Inferior parietal cortex (tissue), 1 donor: Measurements from ENCODE around the gene ESR1.

Source experiments
- DNase-seq: peaks from one replicate; pipeline ENCODE4 v3.0.0-alpha.2; 2016; ENCODE audit errors: extremely low spot score

ESR1 gene

DNA sequence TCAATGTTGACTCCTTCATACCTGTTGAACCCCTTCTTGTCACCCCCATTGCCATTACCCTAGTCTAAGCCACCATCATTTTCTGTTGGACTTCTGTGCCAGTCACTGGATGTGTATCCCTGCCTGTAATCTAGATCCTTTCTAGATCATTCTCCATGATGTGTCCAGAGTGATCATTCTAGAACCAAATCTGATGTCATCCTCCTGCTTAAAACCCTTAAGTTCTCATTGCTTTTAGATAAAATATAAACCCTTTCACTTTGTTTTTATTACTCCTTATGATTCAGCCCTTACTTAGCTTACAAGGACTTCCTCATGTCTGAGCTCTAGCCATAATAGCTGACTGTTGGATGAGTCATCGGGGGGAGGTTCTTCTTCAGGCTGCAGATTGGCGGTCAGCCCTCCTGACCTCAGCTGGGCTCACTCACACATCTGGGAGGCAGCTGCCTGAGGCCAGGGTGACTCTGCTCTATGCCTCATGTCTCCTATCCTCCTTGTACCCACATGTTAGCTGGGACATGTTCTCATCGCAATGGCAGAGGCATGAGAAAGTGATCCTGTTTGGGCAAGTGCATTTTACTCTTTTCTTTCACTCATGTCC is 287.6 kb downstream of the ESR1 start:
- no peak for DNase-seq

DNA sequence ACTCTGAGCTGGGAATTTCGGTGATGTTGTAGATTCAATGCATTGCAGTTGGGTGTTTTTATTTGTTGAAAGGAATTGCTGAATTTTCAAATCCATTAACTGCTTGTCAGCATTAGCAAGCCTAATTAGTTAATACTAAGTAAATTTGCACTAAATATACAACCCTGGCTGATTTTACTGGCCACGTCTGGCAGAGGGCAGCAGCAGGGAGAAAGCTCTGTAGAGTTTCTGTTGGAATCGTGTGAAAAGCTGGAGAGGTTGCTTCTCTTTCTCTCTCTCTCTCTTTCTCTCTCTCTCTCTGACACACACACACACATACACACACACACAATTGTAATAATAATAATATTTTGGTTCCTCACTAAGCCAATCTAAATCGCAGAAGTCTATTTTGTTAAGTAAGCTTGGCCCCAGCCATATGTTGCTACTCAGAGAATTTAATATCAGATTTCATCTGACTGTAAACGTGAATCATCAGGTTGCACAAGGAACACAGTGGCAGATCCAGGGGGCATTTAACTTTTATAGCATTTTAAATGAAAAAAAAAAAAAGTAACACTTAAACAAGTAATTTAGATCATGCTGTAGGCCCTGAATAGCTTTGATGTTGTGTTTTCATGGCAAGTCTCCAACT is 289.5 kb downstream of the ESR1 start:
- DNase-seq: no peak

DNA sequence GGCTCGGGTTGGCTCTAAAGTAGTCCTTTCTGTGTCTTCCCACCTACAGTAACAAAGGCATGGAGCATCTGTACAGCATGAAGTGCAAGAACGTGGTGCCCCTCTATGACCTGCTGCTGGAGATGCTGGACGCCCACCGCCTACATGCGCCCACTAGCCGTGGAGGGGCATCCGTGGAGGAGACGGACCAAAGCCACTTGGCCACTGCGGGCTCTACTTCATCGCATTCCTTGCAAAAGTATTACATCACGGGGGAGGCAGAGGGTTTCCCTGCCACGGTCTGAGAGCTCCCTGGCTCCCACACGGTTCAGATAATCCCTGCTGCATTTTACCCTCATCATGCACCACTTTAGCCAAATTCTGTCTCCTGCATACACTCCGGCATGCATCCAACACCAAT is 291.2 kb downstream of the ESR1 start:
- no peak for DNase-seq

DNA sequence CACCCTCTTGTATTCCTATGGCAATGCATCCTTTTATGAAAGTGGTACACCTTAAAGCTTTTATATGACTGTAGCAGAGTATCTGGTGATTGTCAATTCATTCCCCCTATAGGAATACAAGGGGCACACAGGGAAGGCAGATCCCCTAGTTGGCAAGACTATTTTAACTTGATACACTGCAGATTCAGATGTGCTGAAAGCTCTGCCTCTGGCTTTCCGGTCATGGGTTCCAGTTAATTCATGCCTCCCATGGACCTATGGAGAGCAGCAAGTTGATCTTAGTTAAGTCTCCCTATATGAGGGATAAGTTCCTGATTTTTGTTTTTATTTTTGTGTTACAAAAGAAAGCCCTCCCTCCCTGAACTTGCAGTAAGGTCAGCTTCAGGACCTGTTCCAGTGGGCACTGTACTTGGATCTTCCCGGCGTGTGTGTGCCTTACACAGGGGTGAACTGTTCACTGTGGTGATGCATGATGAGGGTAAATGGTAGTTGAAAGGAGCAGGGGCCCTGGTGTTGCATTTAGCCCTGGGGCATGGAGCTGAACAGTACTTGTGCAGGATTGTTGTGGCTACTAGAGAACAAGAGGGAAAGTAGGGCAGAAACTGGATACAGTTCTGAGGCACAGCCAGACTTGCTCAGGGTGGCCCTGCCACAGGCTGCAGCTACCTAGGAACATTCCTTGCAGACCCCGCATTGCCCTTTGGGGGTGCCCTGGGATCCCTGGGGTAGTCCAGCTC is 292.1 kb downstream of the ESR1 start:
- DNase-seq: no peak

DNA sequence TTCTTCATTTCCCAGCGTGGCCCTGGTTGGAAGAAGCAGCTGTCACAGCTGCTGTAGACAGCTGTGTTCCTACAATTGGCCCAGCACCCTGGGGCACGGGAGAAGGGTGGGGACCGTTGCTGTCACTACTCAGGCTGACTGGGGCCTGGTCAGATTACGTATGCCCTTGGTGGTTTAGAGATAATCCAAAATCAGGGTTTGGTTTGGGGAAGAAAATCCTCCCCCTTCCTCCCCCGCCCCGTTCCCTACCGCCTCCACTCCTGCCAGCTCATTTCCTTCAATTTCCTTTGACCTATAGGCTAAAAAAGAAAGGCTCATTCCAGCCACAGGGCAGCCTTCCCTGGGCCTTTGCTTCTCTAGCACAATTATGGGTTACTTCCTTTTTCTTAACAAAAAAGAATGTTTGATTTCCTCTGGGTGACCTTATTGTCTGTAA is 292.7 kb downstream of the ESR1 start:
- no peak for DNase-seq

DNA sequence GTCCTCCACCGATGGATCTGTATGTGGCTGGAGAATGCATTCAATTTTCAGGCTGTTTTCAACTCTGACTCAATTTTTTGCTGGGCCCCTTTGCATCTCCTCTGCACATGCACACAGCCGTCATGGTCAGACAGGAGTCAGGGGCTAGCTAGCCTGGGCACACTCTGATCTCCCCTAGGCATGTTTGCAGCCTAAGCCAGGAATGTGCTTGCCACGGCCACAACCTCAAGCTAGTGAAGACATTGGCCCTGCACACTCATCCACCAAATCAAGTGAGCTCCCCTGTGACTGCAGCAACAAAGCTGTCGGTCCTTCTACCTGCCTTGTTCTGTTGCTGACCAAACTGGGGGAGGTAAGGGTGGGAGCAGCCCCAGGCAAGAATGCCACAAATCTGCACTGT is 300.5 kb downstream of the ESR1 start:
- DNase-seq: no peak

DNA sequence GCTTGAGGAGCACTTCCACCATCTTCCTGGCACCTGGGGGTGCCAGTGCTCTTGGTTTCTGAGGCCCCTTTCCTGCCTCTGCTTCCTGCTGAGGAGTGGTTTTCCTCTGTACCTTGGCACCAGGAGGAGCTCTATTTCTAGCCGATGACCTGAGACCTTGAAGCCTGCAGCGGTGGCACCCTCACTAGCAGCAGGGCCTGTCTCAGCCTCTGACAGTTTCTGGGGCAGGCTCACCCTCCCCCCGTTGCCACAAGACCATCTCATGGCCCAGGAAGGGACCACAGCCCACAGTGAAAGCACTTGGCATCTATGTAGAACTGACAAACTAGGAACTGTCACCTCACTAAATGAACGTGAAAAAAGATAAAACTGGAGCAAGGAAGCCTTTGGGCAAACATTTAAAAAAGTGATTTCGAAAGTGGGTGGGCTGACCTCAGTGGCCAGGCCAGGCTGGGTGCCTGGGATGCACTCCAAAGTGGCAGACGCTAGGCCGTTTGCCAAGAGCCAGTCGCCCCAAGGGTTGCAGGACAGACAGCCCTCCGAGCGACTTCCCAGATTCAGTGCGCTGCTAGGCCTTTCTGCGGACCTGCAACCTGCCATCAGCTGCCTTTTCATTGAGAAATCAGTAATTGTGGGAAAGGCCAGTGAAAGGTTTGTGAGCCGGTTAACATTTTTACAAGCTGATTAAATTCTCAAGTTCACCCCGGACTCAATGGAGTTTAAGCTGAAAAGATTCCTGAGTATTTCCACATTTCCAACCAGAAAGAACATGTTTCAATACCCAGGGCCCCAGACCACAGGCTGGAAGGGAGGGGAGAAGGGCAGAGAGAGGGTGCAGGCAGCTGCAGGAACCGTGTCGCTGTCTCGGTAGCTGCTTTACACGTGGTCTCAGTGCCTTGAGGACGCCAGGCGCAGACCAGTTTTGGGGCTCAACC is 303.7 kb downstream of the ESR1 start:
- no peak for DNase-seq

DNA sequence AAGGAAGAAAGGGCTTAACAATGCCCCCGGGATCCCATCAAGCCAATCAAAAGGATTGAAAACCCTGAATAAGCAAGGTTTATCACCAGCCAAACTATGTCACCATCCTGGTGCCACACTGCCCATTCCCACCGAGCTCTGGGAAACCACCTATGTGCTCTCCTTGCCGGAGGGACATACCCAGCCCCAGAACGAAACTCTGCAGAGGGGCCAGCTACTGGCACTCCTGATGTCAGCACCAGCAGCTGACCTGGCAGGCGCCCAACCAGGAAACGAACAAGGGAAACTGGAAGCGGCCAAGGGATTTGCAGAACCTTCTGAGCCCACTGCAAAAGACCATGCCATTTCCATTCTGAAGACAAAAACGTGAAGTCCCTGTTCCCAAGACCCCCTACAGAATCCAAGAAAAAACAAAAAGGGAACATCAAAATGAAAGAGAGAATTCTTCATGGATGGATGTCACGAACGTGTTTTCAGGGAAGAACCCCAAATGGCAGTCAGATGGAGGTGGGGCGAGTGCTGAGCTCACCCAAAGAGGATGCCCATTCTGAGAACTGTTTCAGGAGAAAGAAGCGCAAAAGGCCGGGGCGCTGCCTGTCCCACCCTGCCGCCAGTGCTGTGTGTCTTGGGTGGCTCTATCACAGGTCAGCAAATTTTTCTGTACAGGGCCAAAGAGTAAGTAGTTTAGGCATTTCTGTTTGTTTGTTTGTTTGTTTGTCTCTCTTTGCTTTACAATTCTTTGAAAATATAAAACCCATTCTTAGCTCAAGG is 305.2 kb downstream of the ESR1 start:
- no peak for DNase-seq

DNA sequence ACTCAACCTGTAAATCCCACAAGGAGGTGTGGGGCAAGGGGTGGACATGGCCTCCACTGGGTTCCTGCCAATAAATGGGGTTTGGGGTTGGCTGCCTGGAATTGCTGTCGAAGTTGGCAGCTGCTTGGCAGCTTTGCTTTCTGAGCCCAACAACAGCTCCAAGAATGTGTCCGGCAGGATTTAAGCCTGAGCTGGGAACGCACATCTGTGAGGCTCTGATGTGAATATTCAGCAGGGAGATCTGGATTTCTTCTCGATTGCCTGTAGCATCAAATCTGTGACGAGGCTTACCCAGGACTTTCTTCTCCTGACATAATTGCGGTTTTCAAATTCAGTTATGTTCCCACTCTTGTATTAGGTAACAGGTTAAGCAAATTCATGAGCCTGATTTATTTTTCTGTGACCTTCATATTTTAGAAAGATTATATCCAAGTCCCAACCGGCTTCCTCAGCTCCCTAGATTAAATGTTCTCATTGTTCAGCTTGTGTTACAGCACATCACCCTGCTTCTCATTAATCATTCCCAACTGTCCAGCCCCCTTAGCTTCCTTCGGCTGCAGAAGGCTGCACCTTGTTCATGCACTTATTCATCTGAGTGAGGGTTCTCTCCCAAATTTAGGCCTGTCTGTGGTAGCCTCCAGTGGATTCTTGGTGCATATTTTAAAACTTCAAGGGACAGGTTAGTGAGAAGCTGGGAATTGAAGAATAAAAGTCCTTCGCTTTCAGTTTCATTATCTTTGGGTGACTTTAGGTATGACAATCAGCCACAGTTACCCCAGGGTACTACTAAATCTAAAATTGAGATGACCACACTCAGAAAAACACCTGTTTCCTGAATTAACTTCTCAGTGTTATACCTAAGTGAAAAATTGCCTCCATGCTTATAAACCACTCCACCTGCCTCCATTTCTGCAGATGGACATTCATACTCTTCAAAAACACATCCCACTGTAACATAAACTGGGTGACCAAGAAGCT is 310.0 kb downstream of the ESR1 start:
- no peak for DNase-seq

DNA sequence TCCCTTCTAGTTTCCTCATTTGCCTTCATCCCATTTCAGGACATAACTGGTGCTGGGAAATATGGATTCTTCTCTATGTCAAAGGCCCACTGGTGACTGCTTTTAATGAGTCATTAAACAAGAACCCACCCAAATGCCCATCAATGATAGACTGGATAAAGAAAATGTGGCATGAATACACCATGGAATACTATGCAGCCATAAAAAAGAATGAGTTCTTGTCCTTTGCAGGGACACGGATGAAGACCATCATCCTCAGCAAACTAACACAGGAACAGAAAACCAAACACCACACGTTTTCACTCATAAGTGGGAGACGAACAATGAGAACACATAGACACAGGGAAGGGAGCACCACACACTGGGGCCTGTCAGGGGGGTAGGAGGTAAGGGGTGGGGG is 310.7 kb downstream of the ESR1 start:
- DNase-seq: no peak

DNA sequence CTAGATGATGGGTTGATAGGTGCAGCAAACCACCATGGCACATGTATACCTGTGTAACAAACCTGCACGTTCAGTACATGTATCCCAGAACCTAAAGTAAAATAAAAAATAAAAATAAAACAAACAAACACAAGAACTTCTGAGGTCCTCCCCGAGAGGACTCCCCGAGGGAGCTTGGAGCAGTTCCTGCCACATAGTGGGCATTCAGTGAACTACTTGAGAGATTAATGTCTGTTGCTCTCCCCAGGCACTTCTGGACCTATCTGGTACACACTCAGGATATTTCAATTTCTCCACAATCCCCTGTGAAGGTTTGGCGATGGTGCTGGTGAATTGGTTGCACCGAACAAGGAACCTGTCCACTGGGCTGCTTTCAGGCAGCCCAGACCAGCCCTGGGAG is 311.2 kb downstream of the ESR1 start:
- DNase-seq: no peak

DNA sequence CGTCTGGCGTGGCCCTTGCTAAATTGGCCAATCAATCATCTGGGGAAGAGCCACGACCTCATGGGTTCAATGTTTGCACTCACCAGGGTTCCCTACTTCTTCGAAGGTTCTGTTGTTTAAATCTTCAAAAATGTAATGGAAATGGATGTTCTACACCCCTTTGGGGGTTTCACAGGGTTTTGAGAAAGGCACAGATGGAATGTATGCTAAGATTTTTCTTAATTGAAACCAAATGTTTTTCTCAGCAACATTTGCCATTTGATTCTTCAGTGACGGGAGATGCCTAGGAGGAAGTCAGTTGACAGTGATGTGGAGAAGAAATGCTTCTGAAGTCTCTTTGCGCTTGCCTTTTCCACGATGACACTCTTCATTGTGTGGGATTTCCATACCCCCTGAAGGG is 312.3 kb downstream of the ESR1 start:
- no peak for DNase-seq

DNA sequence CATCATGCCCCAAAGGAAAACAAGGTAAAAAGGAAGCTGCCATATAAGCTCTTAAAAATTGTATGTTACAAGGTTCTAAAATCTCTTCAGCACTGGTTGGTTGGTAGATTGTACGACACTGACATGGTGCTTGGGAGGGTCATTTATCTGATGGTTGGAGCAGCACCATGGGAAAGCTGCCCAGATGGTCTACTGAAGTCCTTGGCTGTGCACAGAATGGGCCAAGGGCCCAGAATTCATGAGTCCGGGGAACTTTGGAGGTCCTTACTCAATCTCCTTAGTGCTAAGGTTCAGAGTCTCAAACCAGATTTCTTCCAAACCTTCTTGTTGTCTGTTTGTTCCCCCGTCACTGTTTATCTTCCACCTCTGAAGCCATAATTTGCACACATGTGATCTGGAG is 314.4 kb downstream of the ESR1 start:
- no peak for DNase-seq

DNA sequence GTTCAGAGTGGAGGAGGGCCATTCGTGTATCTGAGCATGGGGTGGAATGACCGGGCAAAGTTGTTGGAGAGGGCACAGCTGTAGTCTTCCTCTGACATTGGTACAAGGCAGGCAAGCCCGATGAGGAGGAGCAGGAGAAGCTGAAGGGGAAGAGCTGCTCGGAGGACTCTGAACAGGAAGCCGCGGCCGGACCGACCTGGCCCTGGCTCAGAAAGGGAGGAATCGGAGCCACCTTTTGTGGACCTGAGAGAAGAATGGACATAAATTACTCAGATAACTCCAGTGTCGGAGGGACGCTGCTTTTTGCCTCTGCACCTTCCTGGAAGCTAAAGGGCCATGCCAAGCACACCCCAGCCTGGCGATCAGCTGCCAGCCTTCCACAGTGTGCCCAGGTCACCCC is 315.0 kb downstream of the ESR1 start:
- DNase-seq: no peak

DNA sequence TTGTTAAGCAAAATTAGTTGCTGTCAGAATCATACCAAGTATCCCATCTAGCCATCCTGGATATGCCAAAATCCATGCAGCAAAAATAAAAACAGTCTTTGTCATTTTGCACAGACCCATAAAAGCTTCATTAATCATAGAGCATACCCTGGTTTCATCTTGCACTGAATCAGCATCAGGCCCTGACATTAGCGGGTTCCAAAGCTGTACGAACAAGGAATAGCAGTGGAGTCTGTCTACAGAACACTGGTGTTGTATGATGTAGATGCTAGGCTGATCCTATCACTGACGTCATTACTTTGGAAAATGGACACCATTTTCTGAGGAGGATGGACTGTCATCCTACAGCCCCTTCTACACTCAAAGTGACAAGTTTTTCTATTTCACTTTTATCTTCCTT is 315.6 kb downstream of the ESR1 start:
- DNase-seq: no peak

DNA sequence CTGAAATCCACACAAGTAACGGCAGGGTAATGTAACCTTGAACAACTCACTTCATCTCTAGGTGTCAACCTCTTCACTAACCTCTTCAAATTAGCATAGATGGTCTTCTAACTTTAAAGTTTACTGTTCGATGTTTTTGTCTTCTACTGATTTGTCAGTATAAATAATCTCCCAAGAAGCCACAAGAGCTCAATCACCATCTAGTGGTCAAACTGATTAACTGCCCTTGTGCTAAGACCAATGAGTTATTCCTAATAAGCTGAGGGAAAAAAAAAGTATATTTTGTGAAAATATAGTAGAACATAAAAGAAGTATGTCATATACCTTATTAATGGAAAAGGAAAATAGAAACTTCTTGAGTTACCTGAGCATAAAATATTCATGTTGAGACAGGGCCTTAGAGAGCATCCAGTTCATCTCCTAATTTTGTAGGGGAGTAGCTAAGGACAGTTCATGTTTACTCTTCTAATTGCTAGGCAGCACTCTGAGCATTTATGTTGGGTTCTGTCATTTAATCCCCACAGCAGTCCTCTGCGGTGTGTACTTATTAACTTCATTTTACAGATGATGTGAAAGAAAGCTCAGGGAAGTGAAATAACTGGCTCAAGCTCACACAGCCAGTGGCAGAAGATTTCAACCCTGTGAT is 317.1 kb downstream of the ESR1 start:
- peak; percentile 71 for DNase-seq

DNA sequence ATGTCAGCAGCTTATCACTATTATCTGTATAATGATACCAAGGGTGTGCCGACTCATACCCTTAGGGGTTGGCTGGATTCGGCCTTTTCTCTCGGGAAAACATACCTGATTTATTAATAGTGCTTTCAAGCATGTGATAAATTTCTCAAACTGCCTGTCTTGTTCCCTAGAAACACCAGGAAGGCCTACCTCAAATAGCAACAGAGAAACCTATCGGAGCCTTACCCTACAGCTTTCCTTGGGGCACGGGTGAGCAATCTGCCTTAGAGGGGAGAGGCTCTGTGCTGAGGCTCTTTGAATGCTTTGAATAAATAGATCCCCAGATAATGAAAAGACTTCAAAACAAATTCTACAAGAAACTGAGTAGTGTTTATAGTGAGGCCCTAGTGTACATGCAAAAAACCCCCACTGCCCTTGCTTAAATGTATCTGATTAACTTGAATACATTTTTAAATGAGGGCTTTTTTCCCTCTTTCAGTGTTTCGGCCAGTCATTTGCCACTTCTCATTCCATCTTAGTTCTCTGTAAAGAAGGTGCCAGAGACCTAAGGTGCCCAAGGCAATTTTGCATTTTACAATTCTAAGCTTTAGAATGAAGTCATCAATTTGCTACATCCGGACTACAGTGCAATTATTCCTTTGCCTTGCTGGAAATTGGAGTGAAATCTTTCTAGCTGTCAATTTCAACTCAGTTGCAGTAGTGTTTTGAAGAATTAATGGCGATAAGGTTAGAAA is 320.1 kb downstream of the ESR1 start:
- DNase-seq: no peak

DNA sequence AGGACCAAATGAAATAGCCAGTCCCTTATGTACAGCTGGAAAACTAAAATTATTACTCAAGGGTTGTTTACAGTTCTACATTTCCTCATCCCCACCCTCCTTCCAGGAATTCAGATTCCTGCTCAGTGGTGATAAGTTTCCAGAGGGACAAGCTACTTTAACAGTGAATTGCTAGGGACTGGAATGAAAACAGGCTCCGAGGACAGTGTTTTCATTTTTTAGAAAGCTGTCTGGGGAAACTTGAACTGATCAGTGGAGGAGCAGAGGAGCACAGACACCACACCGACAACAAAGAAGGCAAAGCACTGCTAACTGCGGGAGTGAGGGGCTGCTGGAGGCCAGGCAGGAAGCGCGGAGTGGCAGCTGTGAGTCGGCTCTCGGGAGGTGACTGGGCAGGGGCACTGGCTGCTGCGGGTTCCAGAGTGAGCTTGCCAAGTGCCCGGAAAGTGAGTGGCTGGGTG is 322.2 kb downstream of the ESR1 start:
- DNase-seq: no peak

DNA sequence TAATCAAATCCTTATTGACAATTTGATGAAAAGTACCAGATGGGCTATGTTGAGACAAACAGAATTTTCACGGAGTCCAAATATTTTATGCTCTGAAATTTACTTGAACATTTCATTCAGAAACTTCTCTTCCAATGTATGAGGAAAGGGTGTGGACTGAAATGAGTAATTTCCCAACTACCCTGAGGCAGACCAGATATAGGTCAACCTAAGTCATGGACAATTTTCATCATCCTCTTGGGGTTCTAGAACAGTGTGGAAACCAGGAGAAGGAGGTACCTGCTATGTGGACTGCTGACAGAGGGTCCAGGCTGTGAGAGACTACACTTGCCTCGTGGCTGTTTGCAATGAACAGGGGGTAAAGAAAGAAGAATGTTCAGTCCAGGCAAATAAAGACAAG is 323.0 kb downstream of the ESR1 start:
- no peak for DNase-seq
